Suprapubic skin (tissue), 4 donors: ENCODE data around the gene PELO.

Experiments used
- CTCF ChIP-seq, 2 donors: fragments of 200-600 bp in 1 of 2; fragments of 450-650 bp in 1 of 2; sonication (generic) in 1 of 2; IDR thresholded peaks; one replicate each; pipeline ENCODE4 v1.5.1; 2016 to 2019; ENCODE audit warnings: antibody characterized with exemption in 2 of 2, mild to moderate bottlenecking in 1 of 2, moderate library complexity in 1 of 2
- POLR2A ChIP-seq, 2 donors: fragments of 450-650 bp; IDR thresholded peaks; one replicate each; pipeline ENCODE4 v1.6.1; 2017; ENCODE audit warnings: antibody characterized with exemption in 2 of 2, mild to moderate bottlenecking in 2 of 2, moderate library complexity in 2 of 2
- POLR2AphosphoS5 ChIP-seq, 3 donors: sonication (generic); formaldehyde crosslinking; IDR thresholded peaks; one replicate each; pipeline ENCODE4 v1.6.1; 2017; ENCODE audit warnings: antibody characterized with exemption in 3 of 3

GRCh38 chr5:52807723-52808122 is 20.0 kb downstream of the PELO start:
- TF ChIP-seq CTCF (IDR thresholded peaks at IDR 0.05) (no peak), POLR2A (IDR thresholded peaks at IDR 0.05) (no peak), POLR2AphosphoS5 (IDR thresholded peaks at IDR 0.05) (no peak)
